Breast epithelium (tissue), 3 donors: ENCODE results near the gene ABCA13.

ENCODE experiments used
- POLR2A ChIP-seq: fragments of 450-650 bp; IDR thresholded peaks from one replicate; pipeline ENCODE4 v1.6.1; 2016; ENCODE audit warnings: antibody characterized with exemption, mild to moderate bottlenecking, moderate library complexity
- POLR2AphosphoS5 ChIP-seq, 3 donors: sonication (generic); formaldehyde crosslinking; IDR thresholded peaks; one replicate each; pipeline ENCODE4 v1.6.1; 2017; ENCODE audit warnings: antibody characterized with exemption in 3 of 3
- TF ChIP-seq, protein P1 (sequence below), 3 donors: fragments of 450-650 bp; IDR thresholded peaks; one replicate each; pipeline ENCODE4 v1.5.1; 2016 to 2017; ENCODE audit warnings: antibody characterized with exemption in 3 of 3, mild to moderate bottlenecking in 3 of 3, moderate library complexity in 3 of 3

DNA sequence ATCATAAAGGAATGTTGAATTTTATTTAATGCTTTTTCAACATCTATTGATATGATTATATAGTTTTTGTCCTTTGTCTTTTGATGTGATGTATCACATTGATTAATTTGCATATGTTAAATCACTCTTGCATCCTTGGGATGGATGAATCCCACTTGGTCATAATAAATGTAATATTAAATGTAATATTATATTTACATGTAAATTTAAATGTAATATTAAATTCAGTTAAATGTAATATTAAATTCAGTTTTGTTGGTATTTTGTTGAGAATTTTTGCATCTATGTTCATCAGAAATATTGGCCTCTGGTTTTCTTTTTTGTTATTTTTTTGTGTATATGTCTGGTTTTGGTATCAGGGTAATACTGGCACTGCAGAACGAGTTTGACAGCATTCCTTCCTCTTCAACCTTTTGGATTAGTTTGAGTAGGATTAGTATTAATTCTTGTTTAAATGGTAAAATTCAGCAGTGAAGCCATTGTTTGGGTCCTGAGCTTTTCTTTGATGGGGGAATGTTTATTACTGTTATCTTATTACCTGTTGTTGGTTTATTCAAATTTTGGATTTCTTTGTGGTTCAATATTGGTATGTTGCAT, 37.8 kb downstream of the ABCA13 start:
- TF ChIP-seq, protein P1, sequence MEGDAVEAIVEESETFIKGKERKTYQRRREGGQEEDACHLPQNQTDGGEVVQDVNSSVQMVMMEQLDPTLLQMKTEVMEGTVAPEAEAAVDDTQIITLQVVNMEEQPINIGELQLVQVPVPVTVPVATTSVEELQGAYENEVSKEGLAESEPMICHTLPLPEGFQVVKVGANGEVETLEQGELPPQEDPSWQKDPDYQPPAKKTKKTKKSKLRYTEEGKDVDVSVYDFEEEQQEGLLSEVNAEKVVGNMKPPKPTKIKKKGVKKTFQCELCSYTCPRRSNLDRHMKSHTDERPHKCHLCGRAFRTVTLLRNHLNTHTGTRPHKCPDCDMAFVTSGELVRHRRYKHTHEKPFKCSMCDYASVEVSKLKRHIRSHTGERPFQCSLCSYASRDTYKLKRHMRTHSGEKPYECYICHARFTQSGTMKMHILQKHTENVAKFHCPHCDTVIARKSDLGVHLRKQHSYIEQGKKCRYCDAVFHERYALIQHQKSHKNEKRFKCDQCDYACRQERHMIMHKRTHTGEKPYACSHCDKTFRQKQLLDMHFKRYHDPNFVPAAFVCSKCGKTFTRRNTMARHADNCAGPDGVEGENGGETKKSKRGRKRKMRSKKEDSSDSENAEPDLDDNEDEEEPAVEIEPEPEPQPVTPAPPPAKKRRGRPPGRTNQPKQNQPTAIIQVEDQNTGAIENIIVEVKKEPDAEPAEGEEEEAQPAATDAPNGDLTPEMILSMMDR (IDR thresholded peaks at IDR 0.05): no peak
- TF ChIP-seq POLR2AphosphoS5 (IDR thresholded peaks at IDR 0.05) (no peak), POLR2A (no peak)
